GM21619 (cell line): ENCODE results near the gene GALNT3.

Experiments
- ATAC-seq: cut with Tn5 transposase; IDR thresholded peaks from one replicate; pipeline ENCODE4 v1.9.1; 2021; ENCODE audit not compliant: unreplicated experiment

Gene GALNT3

DNA sequence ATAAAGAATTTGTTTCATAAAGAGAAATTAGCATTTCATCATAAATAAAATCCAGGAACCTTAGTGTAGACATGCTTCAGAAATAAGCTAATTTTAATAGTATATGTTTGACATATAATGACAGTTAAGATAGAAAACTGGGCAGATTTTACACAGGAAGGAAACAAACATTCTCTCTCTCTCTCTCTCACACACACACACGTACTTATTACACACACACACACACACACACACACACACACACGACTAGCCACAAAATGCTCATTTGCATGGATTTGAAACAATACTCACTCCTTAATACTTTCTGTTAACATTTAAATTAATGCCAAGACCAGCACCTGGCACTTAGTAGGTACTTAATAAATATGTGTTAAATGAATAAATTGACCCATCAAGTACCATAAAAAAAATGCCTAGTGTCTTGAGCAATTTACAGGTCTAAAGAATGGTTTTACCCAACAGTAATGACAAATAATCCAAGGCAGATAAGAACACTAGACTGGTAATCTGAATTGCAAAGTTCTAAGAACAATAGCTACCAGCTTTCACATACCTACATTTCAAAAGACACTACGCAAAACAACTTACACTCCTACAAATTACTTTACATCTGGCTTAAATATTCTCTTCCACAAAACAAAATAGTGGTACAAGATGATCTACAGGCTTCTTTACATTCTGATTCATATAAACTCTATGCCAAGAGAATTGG is 2.9 kb upstream of the GALNT3 start:
- no peak for ATAC-seq

GRCh38 chr2:165796129-165796528 is 2.1 kb upstream of the GALNT3 start:
- ATAC-seq, result no peak

DNA sequence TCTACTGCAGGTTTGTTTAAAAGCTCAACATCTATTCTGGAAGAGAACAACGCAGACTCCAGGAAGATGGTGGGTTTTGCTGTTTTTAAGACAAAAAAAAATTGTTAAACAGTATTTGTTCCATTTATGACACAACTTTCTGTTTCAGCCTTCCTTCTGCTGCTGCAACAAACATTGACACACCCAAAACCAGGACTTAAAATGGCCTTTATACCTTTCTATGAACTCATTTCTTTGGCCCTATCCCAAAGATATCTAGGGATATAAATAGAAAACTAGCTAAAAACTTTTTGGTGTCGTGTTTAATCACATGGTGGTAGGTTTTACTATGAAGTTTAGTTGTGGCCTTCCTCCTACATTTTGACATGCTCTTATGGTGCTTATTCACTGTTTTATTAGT is 964 bp upstream of the GALNT3 start:
- peak; percentile 8 for ATAC-seq

- peak; percentile 98 for ATAC-seq
Measured at GRCh38 chr2:165794536-165794928, 485 bp upstream of the GALNT3 start.

DNA sequence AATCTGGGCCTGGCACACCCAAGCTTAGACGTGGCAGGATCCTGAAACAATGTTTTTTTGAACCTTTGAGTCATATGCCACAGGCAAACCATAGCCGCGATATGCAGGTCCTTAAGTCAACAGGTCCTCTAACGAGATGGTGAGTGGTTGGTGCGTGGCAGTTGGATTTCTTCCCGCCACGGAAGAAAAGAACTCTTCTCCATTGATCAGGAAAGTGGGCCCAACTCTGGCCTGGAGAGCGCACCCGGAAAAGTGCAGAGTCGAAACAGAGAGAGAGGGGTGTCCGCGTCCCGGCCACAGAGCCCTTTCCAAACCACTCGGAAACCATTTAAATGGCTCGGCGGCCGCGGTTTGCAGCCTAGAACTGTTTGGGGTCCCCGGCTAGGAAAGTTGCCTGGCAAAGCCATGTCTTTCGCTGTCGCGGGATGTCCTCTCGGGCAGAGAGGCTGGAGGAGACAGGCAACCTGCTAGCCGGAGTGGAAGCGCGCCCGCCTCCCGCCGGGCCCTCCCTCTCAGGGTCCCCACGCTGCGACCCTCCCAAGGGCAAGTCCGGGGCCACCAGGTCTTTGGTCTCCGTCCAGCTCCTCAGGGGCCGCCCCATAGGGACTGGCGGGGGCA is 777 bp downstream of the GALNT3 start:
- ATAC-seq, result no peak

DNA sequence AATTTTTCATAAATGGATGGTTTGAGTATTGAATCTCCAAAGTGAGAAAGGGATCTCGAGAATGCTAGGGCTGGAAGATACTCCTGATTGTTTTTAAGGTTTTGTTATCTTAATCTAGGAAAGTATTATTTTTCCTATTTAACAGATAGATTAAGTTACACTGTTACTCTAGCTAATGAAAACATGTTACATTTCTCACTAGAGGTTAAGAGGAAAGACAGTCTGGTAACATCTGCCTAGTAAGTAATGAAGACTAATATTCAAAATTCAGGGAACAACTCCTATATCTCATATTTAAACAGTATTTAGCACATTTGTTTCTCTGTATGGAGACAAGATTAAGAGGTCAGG is 2.0 kb downstream of the GALNT3 start:
- ATAC-seq, result no peak

- ATAC-seq, result no peak
Measured at GRCh38 chr2:165791421-165792103, 2.5 kb downstream of the GALNT3 start.

DNA sequence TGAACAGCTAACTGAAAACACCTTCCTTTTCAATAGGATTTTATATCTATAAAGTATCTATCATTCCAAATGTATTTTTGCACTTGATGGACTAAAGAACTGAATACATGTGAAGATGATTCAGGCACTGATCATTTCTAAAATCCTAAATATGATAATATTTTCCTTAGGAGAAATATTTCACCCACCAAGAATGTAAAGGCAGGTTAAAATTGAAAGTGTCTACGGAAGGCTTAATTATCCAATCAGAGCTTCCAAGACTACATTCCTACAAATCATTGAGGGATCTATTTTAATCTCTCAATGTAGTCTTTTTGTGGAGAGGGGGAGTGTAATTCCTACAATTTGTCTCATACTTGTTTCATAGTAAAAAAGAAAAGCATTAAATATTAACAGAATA is 3.6 kb downstream of the GALNT3 start:
- ATAC-seq, result no peak

DNA sequence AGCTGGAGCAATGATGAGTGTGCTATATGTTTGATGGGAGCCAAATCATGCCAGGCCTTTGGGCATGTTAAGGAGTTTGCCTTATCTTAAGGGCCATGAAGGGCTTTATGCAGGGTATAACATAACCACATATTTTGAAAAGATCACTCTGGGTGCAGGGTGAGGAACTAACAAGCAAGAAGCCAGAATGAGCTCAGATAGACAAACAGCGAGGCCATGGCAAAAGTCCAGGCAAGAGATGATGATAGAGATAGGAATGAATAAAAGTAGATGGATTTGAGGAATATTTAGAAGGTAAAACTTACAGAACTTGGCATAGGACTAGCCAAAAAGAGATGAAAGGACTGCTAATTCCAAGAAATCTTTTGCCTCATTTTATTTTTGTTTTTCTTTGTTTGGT is 6.7 kb downstream of the GALNT3 start:
- no peak for ATAC-seq

- ATAC-seq, result no peak
Measured at GRCh38 chr2:165779706-165780105, 14.3 kb downstream of the GALNT3 start.

DNA sequence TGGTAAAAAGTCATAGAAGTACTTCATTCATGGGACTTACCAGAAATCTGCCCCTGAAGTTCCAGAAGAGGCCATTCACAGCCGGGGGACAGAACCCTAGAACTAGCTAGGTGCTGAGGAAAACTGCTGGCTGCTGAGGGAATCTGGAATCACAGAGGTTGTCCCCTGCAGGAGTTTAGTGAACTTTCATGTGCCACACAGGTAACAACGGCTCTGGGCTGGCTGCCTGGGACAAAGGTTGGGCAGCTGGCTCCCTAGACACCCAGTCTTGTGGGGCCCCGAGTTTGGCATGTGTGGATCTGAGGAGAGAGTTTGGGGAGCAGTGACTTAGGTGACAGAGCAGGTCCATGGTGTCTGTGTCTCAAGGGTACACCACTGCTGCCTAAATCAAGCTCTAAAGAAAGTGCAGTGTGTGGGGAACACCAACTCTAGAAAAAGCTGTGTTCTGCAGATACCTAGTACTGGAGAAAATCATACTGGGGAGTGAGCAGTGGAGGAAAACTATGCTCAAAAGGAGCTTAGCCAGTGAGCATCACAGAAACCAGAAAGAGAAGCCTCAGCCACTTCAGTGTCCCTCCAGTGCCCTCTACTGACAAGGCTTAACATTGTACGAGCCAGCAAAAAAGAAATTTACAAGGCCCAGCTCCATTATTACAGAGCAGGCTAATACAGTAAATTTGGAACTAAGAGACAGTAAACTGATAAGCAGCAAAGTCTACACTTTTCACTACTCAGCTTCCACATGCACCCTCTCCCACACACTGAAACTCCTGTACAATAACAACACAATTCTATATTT is 15.2 kb downstream of the GALNT3 start:
- no peak for ATAC-seq

DNA sequence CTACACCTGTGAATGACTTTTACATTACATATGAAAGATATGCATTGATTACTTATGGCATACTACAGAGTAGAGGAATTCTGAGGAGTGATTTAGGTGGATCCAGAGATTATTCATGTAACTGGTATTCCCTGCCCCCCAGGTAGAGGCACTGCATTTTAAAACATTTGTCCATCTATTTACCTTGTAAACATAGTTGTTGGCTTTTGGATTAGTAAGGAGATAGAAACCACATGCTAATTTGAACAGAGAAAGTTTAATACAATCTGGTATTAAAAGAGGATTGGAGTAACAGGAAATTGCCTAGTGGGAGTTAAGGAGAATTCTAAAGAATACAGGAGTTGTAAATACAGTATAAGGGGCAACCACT is 15.9 kb downstream of the GALNT3 start:
- ATAC-seq, result no peak

- no peak for ATAC-seq
Measured at GRCh38 chr2:165777522-165778186, 16.4 kb downstream of the GALNT3 start.

GRCh38 chr2:165776796-165777195 is 17.3 kb downstream of the GALNT3 start:
- ATAC-seq, result no peak

DNA sequence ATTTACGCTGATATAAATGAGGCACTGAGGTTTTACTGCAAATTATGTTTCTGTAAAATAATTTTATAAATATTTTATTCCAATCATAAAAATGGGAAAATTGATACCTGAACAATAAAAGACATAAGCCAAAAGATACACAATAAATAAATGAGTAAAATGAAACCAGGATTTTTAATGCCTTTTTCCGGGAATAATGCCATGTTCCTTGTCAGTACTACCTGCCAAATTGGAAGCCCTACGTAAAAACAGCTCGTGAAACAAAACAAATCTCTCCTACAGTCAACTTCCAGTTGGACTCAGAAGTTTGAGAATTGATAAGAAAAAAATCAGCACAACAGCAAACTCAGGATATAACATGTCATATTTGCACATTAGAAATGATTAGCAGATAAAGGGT is 18.0 kb downstream of the GALNT3 start:
- ATAC-seq, result no peak

- ATAC-seq, result no peak
Measured at GRCh38 chr2:165773684-165774083, 20.4 kb downstream of the GALNT3 start.

DNA sequence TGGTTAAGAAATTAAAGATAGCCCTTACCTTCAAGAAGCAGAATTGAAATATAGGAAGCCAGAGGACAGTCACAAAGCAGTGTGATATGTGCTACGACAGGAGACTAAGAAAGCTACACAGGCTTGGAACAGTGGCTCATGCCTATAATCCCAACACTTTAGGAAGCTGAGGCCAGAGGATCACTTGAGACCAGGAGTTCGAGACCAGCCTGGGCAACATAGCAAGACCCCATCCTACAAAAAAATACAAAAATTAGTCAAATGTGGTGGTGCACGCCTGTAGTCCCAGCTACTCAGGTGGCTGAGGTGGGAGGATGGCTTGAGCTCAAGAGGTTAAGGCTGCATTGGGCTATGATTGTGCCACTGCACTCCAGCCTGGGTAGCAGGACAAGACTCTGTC is 21.9 kb downstream of the GALNT3 start:
- no peak for ATAC-seq

GRCh38 chr2:165766326-165766927 is 27.6 kb downstream of the GALNT3 start:
- no peak for ATAC-seq

DNA sequence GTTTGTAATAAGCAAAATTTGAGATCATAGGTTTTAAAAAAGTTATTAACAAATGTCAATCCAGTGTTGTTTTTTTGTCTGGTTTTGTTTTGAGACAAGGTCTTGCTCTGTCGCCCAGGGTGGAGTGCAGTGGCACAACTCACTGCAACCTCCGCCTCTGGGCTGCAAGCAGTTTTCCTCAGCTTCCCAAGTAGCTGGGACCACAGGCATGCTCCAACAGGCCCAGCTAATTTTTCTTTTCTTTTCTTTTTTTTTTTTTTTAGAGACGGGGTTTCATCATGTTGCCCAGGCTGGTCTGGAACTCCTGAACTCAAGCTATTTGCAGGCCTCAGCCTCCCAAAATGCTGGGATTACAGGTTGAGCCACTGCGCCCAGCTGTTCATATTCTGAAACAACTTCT is 31.3 kb downstream of the GALNT3 start:
- ATAC-seq, result no peak

GRCh38 chr2:165757906-165758675 is 36.0 kb downstream of the GALNT3 start:
- no peak for ATAC-seq
